GM12878 (cell line): ENCODE data around the gene ADGRG7. TPM values are rescaled to one million over a fixed set of nuclear protein-coding genes. Genes with fewer than 3 reads are reported as not detected.

ENCODE experiments used
- ATF7 ChIP-seq: fragments of 450-650 bp; IDR thresholded peaks from 2 replicates; pipeline ENCODE4 v1.6.1; 2016; ENCODE audit warnings: low read depth, mild to moderate bottlenecking
- BACH1 ChIP-seq: fragments of 450-650 bp; IDR thresholded peaks from 2 replicates; pipeline ENCODE4 v1.6.1; 2017; ENCODE audit warnings: mild to moderate bottlenecking, borderline replicate concordance
- BHLHE40 ChIP-seq, 2 experiments: fragments of 450-650 bp in 1 of 2; IDR thresholded peaks; 2 replicates each; pipeline ENCODE4 v1.6.1; 2011 to 2017; ENCODE audit warnings: low read depth in 2 of 2, borderline replicate concordance in 1 of 2, improper control_type of control experiment in 1 of 2, low read length in 1 of 2, mild to moderate bottlenecking in 1 of 2
- CHD4 ChIP-seq: fragments of 200-600 bp; sonication (generic); IDR thresholded peaks from 2 replicates; pipeline ENCODE4 v1.6.1; 2016; ENCODE audit warnings: mild to moderate bottlenecking
- CREB1 ChIP-seq: IDR thresholded peaks from 2 replicates; pipeline ENCODE4 v1.6.1; 2012; ENCODE audit warnings: low read depth, mild to moderate bottlenecking, inconsistent platforms
- HCFC1 ChIP-seq: fragments of 150-350 bp; IDR thresholded peaks from 2 replicates; pipeline ENCODE4 v1.6.1; 2014; ENCODE audit warnings: low read length
- IRF4 ChIP-seq: IDR thresholded peaks from 2 replicates; pipeline ENCODE4 v1.6.1; 2011; ENCODE audit warnings: low read depth, low read length
- IRF5 ChIP-seq: fragments of 450-650 bp; IDR thresholded peaks from 2 replicates; pipeline ENCODE4 v1.6.1; 2017; ENCODE audit warnings: borderline replicate concordance
- JUNB ChIP-seq: IDR thresholded peaks from 2 replicates; pipeline ENCODE4 v1.6.1; 2016; ENCODE audit warnings: antibody characterized with exemption, mild to moderate bottlenecking
- MTA3 ChIP-seq: IDR thresholded peaks from 2 replicates; pipeline ENCODE4 v1.6.1; 2012; ENCODE audit warnings: low read length, inconsistent platforms, borderline replicate concordance
- MYC ChIP-seq: IDR thresholded peaks from 2 replicates; pipeline ENCODE4 v1.6.1; 2011; ENCODE audit warnings: mild to moderate bottlenecking, low read length, moderate library complexity, inconsistent platforms; ENCODE audit not compliant: insufficient read depth, insufficient replicate concordance, insufficient read length, severe bottlenecking
- NFYB ChIP-seq: IDR thresholded peaks from 2 replicates; pipeline ENCODE4 v1.6.1; 2011; ENCODE audit warnings: low read depth, mild to moderate bottlenecking, low read length, improper control_type of control experiment, moderate library complexity; ENCODE audit not compliant: insufficient read depth
- NRF1 ChIP-seq: conservative IDR thresholded peaks from 2 replicates; pipeline ENCODE4 v1.6.1; 2011; ENCODE audit warnings: mild to moderate bottlenecking, low read depth, low read length, improper control_type of control experiment
- RB1 ChIP-seq: fragments of 450-650 bp; formaldehyde crosslinking; IDR thresholded peaks from 2 replicates; pipeline ENCODE4 v1.6.1; 2017; ENCODE audit warnings: mild to moderate bottlenecking, borderline replicate concordance
- SMAD1 ChIP-seq: fragments of 450-650 bp; IDR thresholded peaks from 2 replicates; pipeline ENCODE4 v1.6.1; 2018; ENCODE audit warnings: mild to moderate bottlenecking, low read depth; ENCODE audit not compliant: partially characterized antibody
- TARDBP ChIP-seq: IDR thresholded peaks from 2 replicates; pipeline ENCODE4 v1.6.1; 2016; ENCODE audit warnings: borderline replicate concordance
- YBX1 ChIP-seq: fragments of 450-650 bp; IDR thresholded peaks from 2 replicates; pipeline ENCODE4 v1.6.1; 2016; ENCODE audit warnings: antibody characterized with exemption
- ZBTB4 ChIP-seq: fragments of 450-650 bp; formaldehyde crosslinking; IDR thresholded peaks from 2 replicates; pipeline ENCODE4 v1.4.0; 2022; ENCODE audit warnings: mild to moderate bottlenecking, moderate library complexity
- ZSCAN29 ChIP-seq: fragments of 450-650 bp; IDR thresholded peaks from 2 replicates; pipeline ENCODE4 v1.6.1; 2017; ENCODE audit warnings: mild to moderate bottlenecking, moderate library complexity
- polyA plus RNA-seq, 11 experiments: library from polyadenylated mRNA; depleted of rRNA in 4 of 11; unstranded in 6 of 11; stranded (reverse) in 5 of 11; fragments of >200 nt; fragmentation: Nextera tagmentation in 4 of 11; fragmentation: Illumina TruSeq in 1 of 11; extraction: Ambion mirVana in 4 of 11; extraction: Trizol in 1 of 11; gene quantifications; 1 replicate in 1 of 11; 2 replicates in 10 of 11; pipeline versions ENCODE4 v1.2.1 to v1.2.3, GENCODE V29; 2011 to 2016; ENCODE audit warnings: inconsistent platforms in 2 of 11, missing spikeins in 2 of 11, low read depth in 1 of 11
- total RNA-seq, 4 experiments: library from RNA; depleted of rRNA in 3 of 4; stranded (reverse); fragments of >200 nt in 3 of 4; fragmentation: Illumina TruSeq in 1 of 4; extraction: Trizol in 1 of 4; gene quantifications; 2 replicates each; pipeline versions ENCODE4 v1.2.1 to v1.2.3, GENCODE V29; 2013 to 2021
- TF ChIP-seq, protein P1 (sequence below): fragments of 450-650 bp; IDR thresholded peaks from 2 replicates; pipeline ENCODE4 v1.6.1; 2017; ENCODE audit warnings: mild to moderate bottlenecking, moderate library complexity
- TF ChIP-seq, protein P2 (sequence below): IDR thresholded peaks from 2 replicates; pipeline ENCODE4 v1.6.1; 2012; ENCODE audit warnings: low read depth, low read length, improper control_type of control experiment

Gene ADGRG7
- total and polyA plus RNA-seq, 10 of the 15 experiments (the other 5 are each of a cell fraction or from before 2014, with no cell fraction given), result 0.02 to 0.21 (median 0.14) TPM; not detected in 7

GRCh38 chr3:100710261-100710968 is 101.0 kb downstream of the ADGRG7 start (continued):
- TF ChIP-seq ZBTB4 (CRISPR knock-in tag) (no peak), ATF7 (peak; percentile 24; the same call in 1 of the 2 replicates), MYC (no peak), JUNB (peak; percentile 86), NFYB (no peak), SMAD1 (no peak), CHD4 (no peak), MTA3 (no peak; the same call in 1 of the 2 replicates), ZSCAN29 (no peak), IRF5 (no peak), RB1 (no peak), IRF4 (peak; percentile 86), NRF1 (no peak), BACH1 (no peak), HCFC1 (no peak), BHLHE40 (IDR thresholded peaks at IDR 0.05; ENCODE audit: borderline replicate concordance in 1 of 2, low read depth in 2 of 2, low read length in 1 of 2) (no peak), YBX1 (no peak), TARDBP (no peak), CREB1 (0 out of 2 replicates have a peak, but pooled peaks have one; percentile 19)
- TF ChIP-seq, protein P1, sequence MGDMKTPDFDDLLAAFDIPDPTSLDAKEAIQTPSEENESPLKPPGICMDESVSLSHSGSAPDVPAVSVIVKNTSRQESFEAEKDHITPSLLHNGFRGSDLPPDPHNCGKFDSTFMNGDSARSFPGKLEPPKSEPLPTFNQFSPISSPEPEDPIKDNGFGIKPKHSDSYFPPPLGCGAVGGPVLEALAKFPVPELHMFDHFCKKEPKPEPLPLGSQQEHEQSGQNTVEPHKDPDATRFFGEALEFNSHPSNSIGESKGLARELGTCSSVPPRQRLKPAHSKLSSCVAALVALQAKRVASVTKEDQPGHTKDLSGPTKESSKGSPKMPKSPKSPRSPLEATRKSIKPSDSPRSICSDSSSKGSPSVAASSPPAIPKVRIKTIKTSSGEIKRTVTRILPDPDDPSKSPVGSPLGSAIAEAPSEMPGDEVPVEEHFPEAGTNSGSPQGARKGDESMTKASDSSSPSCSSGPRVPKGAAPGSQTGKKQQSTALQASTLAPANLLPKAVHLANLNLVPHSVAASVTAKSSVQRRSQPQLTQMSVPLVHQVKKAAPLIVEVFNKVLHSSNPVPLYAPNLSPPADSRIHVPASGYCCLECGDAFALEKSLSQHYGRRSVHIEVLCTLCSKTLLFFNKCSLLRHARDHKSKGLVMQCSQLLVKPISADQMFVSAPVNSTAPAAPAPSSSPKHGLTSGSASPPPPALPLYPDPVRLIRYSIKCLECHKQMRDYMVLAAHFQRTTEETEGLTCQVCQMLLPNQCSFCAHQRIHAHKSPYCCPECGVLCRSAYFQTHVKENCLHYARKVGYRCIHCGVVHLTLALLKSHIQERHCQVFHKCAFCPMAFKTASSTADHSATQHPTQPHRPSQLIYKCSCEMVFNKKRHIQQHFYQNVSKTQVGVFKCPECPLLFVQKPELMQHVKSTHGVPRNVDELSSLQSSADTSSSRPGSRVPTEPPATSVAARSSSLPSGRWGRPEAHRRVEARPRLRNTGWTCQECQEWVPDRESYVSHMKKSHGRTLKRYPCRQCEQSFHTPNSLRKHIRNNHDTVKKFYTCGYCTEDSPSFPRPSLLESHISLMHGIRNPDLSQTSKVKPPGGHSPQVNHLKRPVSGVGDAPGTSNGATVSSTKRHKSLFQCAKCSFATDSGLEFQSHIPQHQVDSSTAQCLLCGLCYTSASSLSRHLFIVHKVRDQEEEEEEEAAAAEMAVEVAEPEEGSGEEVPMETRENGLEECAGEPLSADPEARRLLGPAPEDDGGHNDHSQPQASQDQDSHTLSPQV, result no peak
- TF ChIP-seq, protein P2, sequence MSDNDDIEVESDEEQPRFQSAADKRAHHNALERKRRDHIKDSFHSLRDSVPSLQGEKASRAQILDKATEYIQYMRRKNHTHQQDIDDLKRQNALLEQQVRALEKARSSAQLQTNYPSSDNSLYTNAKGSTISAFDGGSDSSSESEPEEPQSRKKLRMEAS, result no peak
